ENCODE data around the gene THOC3.
"Not testable (repeated sequence)": the region's sequence is repeated elsewhere in the genome, so short reads cannot be mapped to it uniquely, and the experiment has no call there.

The THOC3 gene

DNA sequence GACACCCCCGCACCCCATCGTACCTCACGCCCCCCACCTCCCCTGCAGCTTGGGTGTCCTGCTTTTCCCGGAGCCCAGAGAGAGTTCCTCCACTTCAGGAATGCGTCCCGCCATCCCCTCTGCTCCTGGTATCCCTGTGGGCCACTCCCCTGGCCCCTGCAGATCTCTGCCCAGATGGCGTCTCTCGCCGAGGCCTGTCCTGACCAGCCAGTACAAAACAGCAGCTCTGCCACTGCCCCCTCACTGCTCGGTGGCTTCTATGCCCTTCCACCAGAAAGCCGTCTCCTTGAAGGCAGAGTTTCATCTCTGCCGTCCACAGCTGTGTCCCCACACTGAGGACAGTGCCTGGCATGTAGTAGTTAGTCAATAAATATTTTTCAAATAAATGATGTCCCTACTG is 58.0 kb downstream of the THOC3 start:
- H3K36me3 ChIP-seq (ENCODE audit: control insufficient read depth in 1 of 2, insufficient read depth in 2 of 2, low read length in 2 of 2); H3K27me3 ChIP-seq (ENCODE audit: control insufficient read depth in 1 of 2, insufficient read depth in 2 of 2, low read length in 2 of 2); H3K9me3 ChIP-seq (ENCODE audit: control insufficient read depth in 1 of 2, low read length in 2 of 2); H3K27ac ChIP-seq (ENCODE audit: low read depth, low read length); H3K4me3 ChIP-seq (ENCODE audit: low read depth in 1 of 2, low read length in 2 of 2); H3K4me1 ChIP-seq (ENCODE audit: control insufficient read depth in 1 of 2, insufficient read depth in 2 of 2, low read length in 2 of 2); H3K9ac ChIP-seq (ENCODE audit: low read depth in 1 of 2, low read length in 2 of 2): not testable (repeated sequence)
